ENCODE data around the gene C12orf56.
A peak's percentile ranks its signal among the peaks of the same experiment; 100 is the strongest.

The C12orf56 gene

GRCh38 chr12:64407342-64408223, 17.0 kb upstream of the C12orf56 start:
- no peak overlapping the region for H3K4me3 ChIP-seq (ENCODE audit: low read length)
- H3K27me3 ChIP-seq (ENCODE audit: control insufficient read depth, insufficient read depth, low read length) = no peaks in the 10 kb centered on the region
- H3K4me1 ChIP-seq (ENCODE audit: control insufficient read depth, insufficient read depth, low read length) = no peaks in the 10 kb centered on the region
- H3K9me3 ChIP-seq (ENCODE audit: control insufficient read depth, low read length) = no peaks in the 10 kb centered on the region
- no peak overlapping the region for H3K9ac ChIP-seq (ENCODE audit: low read length)
- H3K36me3 ChIP-seq (ENCODE audit: control insufficient read depth, insufficient read depth, low read length) = no peaks in the 10 kb centered on the region

- Histone ChIP-seq H3K9ac (ENCODE audit: low read length) (peak overlapping the region; percentile 88), H3K36me3 (ENCODE audit: control insufficient read depth, insufficient read depth, low read length) (no peaks in the 10 kb centered on the region), H3K9me3 (ENCODE audit: control insufficient read depth, low read length) (no peaks in the 10 kb centered on the region), H3K4me3 (ENCODE audit: low read length) (peak overlapping the region; percentile 64), H3K27me3 (ENCODE audit: control insufficient read depth, insufficient read depth, low read length) (no peaks in the 10 kb centered on the region), H3K4me1 (ENCODE audit: control insufficient read depth, insufficient read depth, low read length) (no peaks in the 10 kb centered on the region)
These were observed 14.1 kb upstream of the C12orf56 start for GRCh38 chr12:64404470-64405256.

DNA sequence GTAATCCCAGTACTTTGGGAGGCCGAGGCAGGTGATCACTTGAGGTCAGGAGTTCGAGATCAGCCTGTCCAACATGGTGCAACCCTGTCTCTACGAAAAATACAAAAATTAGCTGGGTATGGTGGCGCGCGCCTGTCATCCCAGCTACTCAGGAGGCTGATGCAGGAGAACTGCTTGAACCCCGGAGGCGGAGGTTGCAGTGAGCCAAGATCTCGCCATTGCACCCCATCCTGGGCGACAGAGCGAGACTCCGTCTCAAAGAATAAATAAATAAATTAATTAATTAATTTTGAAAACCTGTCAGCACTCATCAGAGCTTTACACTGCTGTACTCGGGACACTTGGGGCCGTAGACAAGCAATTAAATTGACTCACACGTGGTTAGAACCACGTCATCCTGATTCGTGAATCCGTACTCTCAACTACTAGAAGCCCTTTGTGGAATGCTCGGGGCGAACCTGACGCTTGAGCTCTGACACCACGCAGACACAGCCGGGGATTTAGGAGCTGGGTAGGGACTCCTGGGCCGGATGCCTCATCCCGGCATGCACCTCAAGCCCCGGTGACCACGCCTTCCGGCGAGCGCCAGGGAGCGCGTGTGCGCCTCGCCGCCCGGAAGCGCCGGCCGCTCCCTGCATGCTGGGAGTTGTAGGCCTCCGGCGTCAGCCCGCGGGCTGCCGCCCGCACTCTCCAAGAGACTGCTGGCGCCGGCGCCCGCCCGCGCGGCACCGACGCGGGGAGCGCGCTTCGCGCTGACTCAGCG, 13.3 kb upstream of the C12orf56 start, which contains the start of gene XPOT:
Gene XPOT (plus strand): TSS at position 686 of the 763 bp plus-strand sequence. CDS start 5,644 bp downstream, outside the sequence.
- H3K9ac ChIP-seq (ENCODE audit: low read length) = peak within 1 kb of the TSS; percentile 88
- no peaks in the 10 kb centered on the region for H3K4me1 ChIP-seq (ENCODE audit: control insufficient read depth, insufficient read depth, low read length)
- no peaks in the 10 kb centered on the region for H3K27me3 ChIP-seq (ENCODE audit: control insufficient read depth, insufficient read depth, low read length)
- no peaks in the 10 kb centered on the region for H3K36me3 ChIP-seq (ENCODE audit: control insufficient read depth, insufficient read depth, low read length)
- H3K4me3 ChIP-seq (ENCODE audit: low read length) = peak within 1 kb of the TSS; percentile 64
- H3K9me3 ChIP-seq (ENCODE audit: control insufficient read depth, low read length) = no peaks in the 10 kb centered on the region

DNA sequence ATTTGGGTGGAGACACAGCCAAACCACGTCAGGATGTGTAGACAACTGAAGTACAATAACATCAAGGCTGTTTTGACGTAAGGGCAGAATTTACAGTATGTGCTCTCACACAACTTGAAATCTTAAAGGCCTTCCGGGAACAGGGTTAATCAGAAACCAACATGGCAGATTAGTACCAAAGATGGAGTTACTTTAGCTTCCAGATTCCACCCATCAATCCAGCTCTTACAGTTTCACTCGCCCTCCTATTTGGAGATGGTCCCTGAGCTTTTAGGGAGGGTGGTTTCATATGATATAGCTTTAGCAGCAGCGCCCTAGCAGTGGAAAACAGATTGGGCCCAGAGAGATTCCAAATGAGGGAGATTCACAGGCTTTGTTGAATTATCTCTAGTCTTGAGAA, 11.6 kb upstream of the C12orf56 start:
- Histone ChIP-seq H3K4me3 (ENCODE audit: low read length) (no peak overlapping the region), H3K4me1 (ENCODE audit: control insufficient read depth, insufficient read depth, low read length) (no peaks in the 10 kb centered on the region), H3K9me3 (ENCODE audit: control insufficient read depth, low read length) (no peaks in the 10 kb centered on the region), H3K36me3 (ENCODE audit: control insufficient read depth, insufficient read depth, low read length) (no peaks in the 10 kb centered on the region), H3K9ac (ENCODE audit: low read length) (no peak overlapping the region), H3K27me3 (ENCODE audit: control insufficient read depth, insufficient read depth, low read length) (no peaks in the 10 kb centered on the region)

GRCh38 chr12:64400041-64400440, 9.5 kb upstream of the C12orf56 start:
- Histone ChIP-seq H3K36me3 (ENCODE audit: control insufficient read depth, insufficient read depth, low read length) (no peaks in the 10 kb centered on the region), H3K4me3 (ENCODE audit: low read length) (no peak overlapping the region), H3K27me3 (ENCODE audit: control insufficient read depth, insufficient read depth, low read length) (no peaks in the 10 kb centered on the region), H3K9me3 (ENCODE audit: control insufficient read depth, low read length) (no peaks in the 10 kb centered on the region), H3K9ac (ENCODE audit: low read length) (no peak overlapping the region), H3K4me1 (ENCODE audit: control insufficient read depth, insufficient read depth, low read length) (no peaks in the 10 kb centered on the region)

DNA sequence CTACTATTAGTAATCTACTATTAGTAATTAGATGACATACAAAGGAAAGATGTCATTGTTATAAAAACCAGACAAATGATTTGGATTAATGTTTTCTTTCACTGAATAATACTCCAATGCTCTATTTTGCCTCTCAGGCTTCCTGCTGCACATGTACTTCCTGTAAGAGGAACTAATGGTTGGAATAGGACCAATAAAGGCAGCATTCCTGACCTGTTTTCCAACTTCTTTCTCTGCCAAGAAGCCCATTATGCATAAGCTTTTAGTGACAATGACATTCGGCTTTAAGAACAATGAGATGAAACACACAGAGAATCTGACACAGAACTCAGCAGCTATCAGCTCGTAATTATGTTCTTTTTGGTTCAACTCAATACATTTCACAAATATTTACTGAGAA, 5.2 kb upstream of the C12orf56 start:
- H3K4me3 ChIP-seq (ENCODE audit: low read length) = no peak overlapping the region
- H3K4me1 ChIP-seq (ENCODE audit: control insufficient read depth, insufficient read depth, low read length) = no peaks in the 10 kb centered on the region
- no peaks in the 10 kb centered on the region for H3K9me3 ChIP-seq (ENCODE audit: control insufficient read depth, low read length)
- H3K36me3 ChIP-seq (ENCODE audit: control insufficient read depth, insufficient read depth, low read length) = no peaks in the 10 kb centered on the region
- H3K9ac ChIP-seq (ENCODE audit: low read length) = no peak overlapping the region
- peaks cover 9% of the 10 kb centered on the region for H3K27me3 ChIP-seq (ENCODE audit: control insufficient read depth, insufficient read depth, low read length)

GRCh38 chr12:64392221-64392620, 1.7 kb upstream of the C12orf56 start:
- no peaks in the 10 kb centered on the region for H3K4me1 ChIP-seq (ENCODE audit: control insufficient read depth, insufficient read depth, low read length)
- no peak overlapping the region for H3K9ac ChIP-seq (ENCODE audit: low read length)

DNA sequence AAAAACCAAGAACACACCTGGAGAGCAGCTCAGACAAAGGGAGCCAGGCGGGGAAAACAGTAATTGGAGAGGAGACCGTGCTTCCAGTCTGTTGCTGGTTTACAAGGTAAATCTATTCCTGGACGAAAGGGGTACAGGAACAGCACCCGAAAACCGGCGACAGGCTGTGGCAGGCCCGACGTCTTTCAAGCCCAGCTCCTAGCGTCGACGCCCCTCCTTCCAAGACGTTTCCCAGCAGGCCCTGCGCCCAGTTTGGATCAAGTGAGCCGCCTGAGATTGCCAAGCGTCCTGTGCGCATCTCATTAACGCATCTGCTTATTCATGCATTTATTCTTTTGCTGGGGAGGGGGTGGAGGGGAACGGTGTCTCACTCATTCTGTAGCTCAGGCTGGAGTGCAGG, 1.4 kb downstream of the C12orf56 start:
- Histone ChIP-seq H3K4me3 (ENCODE audit: low read length) (no peak overlapping the region), H3K9me3 (ENCODE audit: control insufficient read depth, low read length) (no peaks in the 10 kb centered on the region), H3K9ac (ENCODE audit: low read length) (no peak overlapping the region), H3K4me1 (ENCODE audit: control insufficient read depth, insufficient read depth, low read length) (no peaks in the 10 kb centered on the region), H3K36me3 (ENCODE audit: control insufficient read depth, insufficient read depth, low read length) (no peaks in the 10 kb centered on the region), H3K27me3 (ENCODE audit: control insufficient read depth, insufficient read depth, low read length) (peaks cover 21% of the 10 kb centered on the region)

More at GRCh38 chr12:64392221-64392620, 1.7 kb upstream of the C12orf56 start:
- H3K36me3 ChIP-seq (ENCODE audit: control insufficient read depth, insufficient read depth, low read length) = no peaks in the 10 kb centered on the region
- H3K27me3 ChIP-seq (ENCODE audit: control insufficient read depth, insufficient read depth, low read length) = peaks cover 21% of the 10 kb centered on the region
- H3K9me3 ChIP-seq (ENCODE audit: control insufficient read depth, low read length) = no peaks in the 10 kb centered on the region
- H3K4me3 ChIP-seq (ENCODE audit: low read length) = no peak overlapping the region

- peaks cover 21% of the 10 kb centered on the region for H3K27me3 ChIP-seq (ENCODE audit: control insufficient read depth, insufficient read depth, low read length)
These were observed 3.3 kb downstream of the C12orf56 start for GRCh38 chr12:64387197-64387816.

GRCh38 chr12:64385468-64385867, 5.1 kb downstream of the C12orf56 start:
- Histone ChIP-seq H3K9ac (ENCODE audit: low read length) (no peak overlapping the region), H3K4me3 (ENCODE audit: low read length) (no peak overlapping the region), H3K9me3 (ENCODE audit: control insufficient read depth, low read length) (no peaks in the 10 kb centered on the region), H3K36me3 (ENCODE audit: control insufficient read depth, insufficient read depth, low read length) (no peaks in the 10 kb centered on the region), H3K27me3 (ENCODE audit: control insufficient read depth, insufficient read depth, low read length) (peaks cover 10% of the 10 kb centered on the region), H3K4me1 (ENCODE audit: control insufficient read depth, insufficient read depth, low read length) (no peaks in the 10 kb centered on the region)

More at GRCh38 chr12:64387197-64387816, 3.3 kb downstream of the C12orf56 start:
- no peaks in the 10 kb centered on the region for H3K36me3 ChIP-seq (ENCODE audit: control insufficient read depth, insufficient read depth, low read length)
- no peak overlapping the region for H3K9ac ChIP-seq (ENCODE audit: low read length)
- H3K4me1 ChIP-seq (ENCODE audit: control insufficient read depth, insufficient read depth, low read length) = no peaks in the 10 kb centered on the region
- H3K9me3 ChIP-seq (ENCODE audit: control insufficient read depth, low read length) = no peaks in the 10 kb centered on the region
- no peak overlapping the region for H3K4me3 ChIP-seq (ENCODE audit: low read length)

DNA sequence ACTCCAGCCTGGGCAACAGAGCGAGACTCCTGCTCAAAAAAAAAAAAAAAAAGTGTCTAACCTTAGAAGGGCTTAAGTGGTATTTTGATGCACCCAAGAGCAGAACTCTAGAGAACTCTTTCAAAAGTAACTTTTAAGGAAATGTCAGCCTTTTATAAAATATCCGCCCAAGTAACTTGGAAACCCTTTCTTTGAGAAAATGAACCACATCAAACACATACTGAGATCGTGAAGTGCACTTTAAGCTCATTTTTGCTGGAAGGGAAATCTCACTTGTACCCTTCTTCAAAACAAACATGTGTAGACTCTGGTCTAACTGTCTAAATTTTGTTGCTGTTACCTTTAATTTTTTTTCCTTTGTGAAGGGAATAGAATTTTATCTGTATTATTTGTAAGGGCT, 5.5 kb downstream of the C12orf56 start:
- no peak overlapping the region for H3K9ac ChIP-seq (ENCODE audit: low read length)
- H3K9me3 ChIP-seq (ENCODE audit: control insufficient read depth, low read length) = no peaks in the 10 kb centered on the region
- H3K27me3 ChIP-seq (ENCODE audit: control insufficient read depth, insufficient read depth, low read length) = peaks cover 6% of the 10 kb centered on the region
- no peaks in the 10 kb centered on the region for H3K4me1 ChIP-seq (ENCODE audit: control insufficient read depth, insufficient read depth, low read length)
- no peaks in the 10 kb centered on the region for H3K36me3 ChIP-seq (ENCODE audit: control insufficient read depth, insufficient read depth, low read length)
- H3K4me3 ChIP-seq (ENCODE audit: low read length) = no peak overlapping the region
